ENCODE data around the gene TNPO1. TPM values are rescaled to one million over a fixed set of nuclear protein-coding genes. Genes with fewer than 3 reads are reported as not detected.

Gene TNPO1
- total RNA-seq, 2 donors from 2014 or later, result 107 to 113 TPM

DNA sequence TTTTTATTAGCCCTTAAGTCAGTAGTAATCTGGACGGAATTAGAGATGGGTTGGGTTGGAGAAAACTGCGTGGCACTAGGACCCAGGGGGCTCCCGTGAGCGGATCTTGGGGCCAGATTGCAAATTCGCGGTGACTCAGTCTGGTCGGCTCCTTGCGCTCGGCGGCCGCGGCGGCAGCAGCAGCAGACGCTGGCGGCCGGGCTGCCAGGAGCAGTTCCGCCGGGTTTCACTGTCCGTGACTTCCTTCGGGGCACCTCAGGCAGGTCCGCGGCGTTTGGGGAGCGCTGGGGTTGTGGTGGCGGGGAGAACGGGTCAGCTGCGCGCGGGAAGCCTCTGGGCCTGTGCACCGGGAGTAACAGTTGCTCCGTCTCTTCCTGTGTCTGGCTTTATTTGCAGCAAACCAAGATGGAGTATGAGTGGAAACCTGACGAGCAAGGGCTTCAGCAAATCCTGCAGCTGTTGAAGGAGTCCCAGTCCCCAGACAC lies 31.6 kb downstream of the TNPO1 start:
- Histone ChIP-seq H3K27me3 (replicated peaks; ENCODE audit: insufficient read depth) (no peaks in the 10 kb centered on the region), H3K27ac (peak overlapping the region; percentile 83 to 86), H3K36me3 (no peaks in the 10 kb centered on the region), H3K9me3 (no peaks in the 10 kb centered on the region), H3K4me3 (peak overlapping the region; percentile 72 to 84), H3K4me1 (replicated peaks) (peaks cover 8% of the 10 kb centered on the region)
- intact Hi-C loops (cut with DNase I), result loop anchor here (10.0 kb wide), 1 partner anchor 107 kb away; the partner anchor contains the start of gene FCHO2
- WGBS, result under 1% methylated on average over 32 of the region's 32 CpGs
- peak; percentile 91 for DNase-seq (ENCODE audit: low spot score)
- TF ChIP-seq, protein P1, sequence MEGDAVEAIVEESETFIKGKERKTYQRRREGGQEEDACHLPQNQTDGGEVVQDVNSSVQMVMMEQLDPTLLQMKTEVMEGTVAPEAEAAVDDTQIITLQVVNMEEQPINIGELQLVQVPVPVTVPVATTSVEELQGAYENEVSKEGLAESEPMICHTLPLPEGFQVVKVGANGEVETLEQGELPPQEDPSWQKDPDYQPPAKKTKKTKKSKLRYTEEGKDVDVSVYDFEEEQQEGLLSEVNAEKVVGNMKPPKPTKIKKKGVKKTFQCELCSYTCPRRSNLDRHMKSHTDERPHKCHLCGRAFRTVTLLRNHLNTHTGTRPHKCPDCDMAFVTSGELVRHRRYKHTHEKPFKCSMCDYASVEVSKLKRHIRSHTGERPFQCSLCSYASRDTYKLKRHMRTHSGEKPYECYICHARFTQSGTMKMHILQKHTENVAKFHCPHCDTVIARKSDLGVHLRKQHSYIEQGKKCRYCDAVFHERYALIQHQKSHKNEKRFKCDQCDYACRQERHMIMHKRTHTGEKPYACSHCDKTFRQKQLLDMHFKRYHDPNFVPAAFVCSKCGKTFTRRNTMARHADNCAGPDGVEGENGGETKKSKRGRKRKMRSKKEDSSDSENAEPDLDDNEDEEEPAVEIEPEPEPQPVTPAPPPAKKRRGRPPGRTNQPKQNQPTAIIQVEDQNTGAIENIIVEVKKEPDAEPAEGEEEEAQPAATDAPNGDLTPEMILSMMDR (IDR thresholded peaks at IDR 0.05), result peak in 2 of 4 experiments; percentile 25 to 28
- TF ChIP-seq POLR2AphosphoS5 (IDR thresholded peaks at IDR 0.05), result peak; percentile 88
- TF ChIP-seq POLR2A (IDR thresholded peaks at IDR 0.05), result peak; percentile 74

DNA sequence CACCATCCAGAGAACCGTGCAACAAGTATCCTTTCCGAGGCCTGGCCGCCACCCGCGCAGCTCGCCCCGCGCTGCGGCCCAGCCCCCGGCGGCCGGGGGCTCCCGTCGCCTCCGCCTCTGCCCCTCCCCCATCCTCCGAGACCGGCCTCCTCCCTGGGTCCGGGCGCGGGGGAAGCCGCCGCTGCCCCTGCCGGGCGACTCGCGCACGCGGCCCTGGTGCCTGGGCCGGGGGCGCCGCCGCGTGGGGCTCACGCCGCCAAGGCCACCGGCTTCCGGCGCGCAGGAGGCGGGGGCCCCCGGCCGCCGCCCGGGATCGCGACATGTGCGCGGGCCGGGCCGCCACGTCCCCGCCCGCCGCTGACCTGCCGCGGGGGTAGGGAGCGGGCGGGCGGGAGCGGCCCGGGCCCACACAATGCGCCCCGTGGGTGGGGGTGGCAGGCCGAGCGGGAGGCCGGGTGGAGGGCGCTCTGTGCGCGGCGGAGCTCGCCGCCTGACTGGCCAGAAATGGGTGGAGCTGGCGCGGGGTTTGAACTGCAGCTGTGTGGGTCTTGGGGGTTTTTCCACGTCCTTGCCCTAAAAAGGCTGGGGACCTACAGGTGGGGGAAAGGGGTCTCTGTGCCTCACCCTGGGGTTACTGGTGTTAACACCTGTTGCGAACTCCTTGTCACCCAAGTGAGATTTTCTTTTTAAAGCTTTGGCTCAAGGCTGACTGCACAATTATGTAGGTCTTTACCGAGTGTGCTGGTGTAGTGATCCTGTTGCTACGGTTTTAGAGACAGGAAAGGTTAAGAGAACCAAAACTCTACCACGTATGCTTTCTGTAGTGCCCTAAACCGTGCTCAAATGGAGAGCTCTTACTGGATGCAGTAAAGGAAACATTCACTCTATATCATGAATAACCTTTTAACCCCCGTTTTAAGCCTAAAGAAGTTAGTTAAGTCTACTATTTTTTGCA lies 32.3 kb downstream of the TNPO1 start:
- Histone ChIP-seq H3K27me3 (replicated peaks; ENCODE audit: insufficient read depth) (no peaks in the 10 kb centered on the region), H3K9me3 (no peaks in the 10 kb centered on the region), H3K4me3 (peak overlapping the region; percentile 72 to 84), H3K27ac (peak overlapping the region; percentile 83 to 86), H3K36me3 (no peaks in the 10 kb centered on the region), H3K4me1 (replicated peaks) (peaks cover 8% of the 10 kb centered on the region)
- intact Hi-C loops (cut with DNase I), result loop anchor here (10.0 kb wide), 1 partner anchor 106 kb away; the partner anchor contains the start of gene FCHO2
- DNase-seq (ENCODE audit: low spot score), result peak; percentile 18
- no peak for TF ChIP-seq POLR2A (IDR thresholded peaks at IDR 0.05)
- TF ChIP-seq, protein P1 (IDR thresholded peaks at IDR 0.05), result no peak
- no peak for TF ChIP-seq POLR2AphosphoS5 (IDR thresholded peaks at IDR 0.05)
- WGBS, result 1% methylated on average over 23 of the region's 81 CpGs

DNA sequence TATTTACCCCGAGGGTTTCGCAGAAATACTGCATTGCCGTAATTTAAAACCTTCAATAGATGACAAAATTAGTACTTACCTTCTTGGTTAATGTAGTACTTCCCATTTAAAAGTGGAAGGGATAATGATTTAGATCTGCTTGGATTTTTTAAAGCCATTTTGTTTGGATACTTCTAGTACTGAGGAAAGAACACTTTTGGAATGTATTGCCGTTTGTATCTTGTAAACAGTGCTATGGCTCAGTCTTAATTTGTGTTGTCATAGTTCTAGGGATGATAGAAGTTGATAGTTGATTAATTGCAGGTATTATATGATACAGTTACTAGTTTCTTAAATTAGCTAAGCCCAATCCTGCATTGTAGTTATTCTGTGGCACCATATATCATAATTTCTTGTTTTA lies 33.1 kb downstream of the TNPO1 start:
- Histone ChIP-seq H3K4me3 (peak overlapping the region; percentile 72 to 84), H3K36me3 (no peaks in the 10 kb centered on the region), H3K9me3 (no peaks in the 10 kb centered on the region), H3K27me3 (replicated peaks; ENCODE audit: insufficient read depth) (no peaks in the 10 kb centered on the region), H3K4me1 (replicated peaks) (peaks cover 8% of the 10 kb centered on the region), H3K27ac (peak overlapping the region; percentile 83 to 86)
- intact Hi-C loops (cut with DNase I), result loop anchor here (10.0 kb wide), 1 partner anchor 105 kb away; the partner anchor contains the start of gene FCHO2
- 15% methylated on average over 4 of the region's 4 CpGs for WGBS
- DNase-seq (ENCODE audit: low spot score), result no peak
- TF ChIP-seq POLR2A (IDR thresholded peaks at IDR 0.05), result no peak
- peak; percentile 6 for TF ChIP-seq POLR2AphosphoS5 (IDR thresholded peaks at IDR 0.05)

DNA sequence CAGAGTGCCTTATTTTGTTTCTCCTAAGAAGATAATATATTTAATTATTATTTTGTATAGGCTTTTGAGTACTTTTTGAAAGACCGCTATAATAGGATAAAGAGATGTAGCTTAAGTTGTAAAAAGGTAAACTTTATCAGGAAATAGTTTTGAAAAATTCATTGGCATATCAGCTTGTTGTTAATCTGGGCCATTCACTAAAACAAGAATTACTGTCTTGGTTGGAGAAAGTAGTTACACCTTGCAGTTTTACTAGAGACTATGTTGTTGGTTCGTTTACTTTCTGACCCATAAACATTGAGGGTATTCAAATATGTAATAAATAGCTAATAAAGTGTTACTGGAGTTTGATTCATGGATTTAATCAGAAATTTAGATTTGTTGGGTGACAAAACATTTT lies 33.7 kb downstream of the TNPO1 start:
- H3K4me1 ChIP-seq (replicated peaks), result peaks cover 8% of the 10 kb centered on the region
- H3K4me3 ChIP-seq, result peak overlapping the region in 1 of 2 donors; percentile 84

DNA sequence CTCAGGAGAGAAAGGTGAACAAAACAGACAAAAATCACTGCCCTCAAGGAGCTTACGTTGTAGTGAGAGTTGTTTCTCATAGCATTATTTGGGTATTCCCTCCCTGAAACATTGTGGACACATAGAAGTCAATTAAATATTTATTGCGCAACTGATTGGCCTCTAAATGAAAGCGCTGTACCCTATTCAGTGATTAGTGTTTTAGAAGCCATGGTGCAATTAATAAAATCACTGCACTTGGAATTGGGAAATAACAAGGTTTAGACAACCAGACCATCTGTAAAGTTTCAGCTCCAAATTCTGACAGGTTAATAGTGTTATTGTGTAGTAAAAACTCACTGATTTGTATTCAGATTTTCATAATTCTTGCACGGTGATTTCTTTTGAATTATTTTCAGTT lies 35.9 kb downstream of the TNPO1 start:
- no peak overlapping the region for H3K4me3 ChIP-seq
- intact Hi-C loops (cut with DNase I), result no loop called here
- no peaks in the 10 kb centered on the region for H3K9me3 ChIP-seq
- peaks cover 8% of the 10 kb centered on the region for H3K4me1 ChIP-seq (replicated peaks)
- no peak for DNase-seq (ENCODE audit: low spot score)
- TF ChIP-seq POLR2A (IDR thresholded peaks at IDR 0.05), result no peak
- no peak for TF ChIP-seq POLR2AphosphoS5 (IDR thresholded peaks at IDR 0.05)
- TF ChIP-seq, protein P1 (IDR thresholded peaks at IDR 0.05), result no peak
- no peaks in the 10 kb centered on the region for H3K36me3 ChIP-seq
- no peak overlapping the region for H3K27ac ChIP-seq
- 76% methylated on average over 4 of the region's 4 CpGs for WGBS
- no peaks in the 10 kb centered on the region for H3K27me3 ChIP-seq (replicated peaks; ENCODE audit: insufficient read depth)

More for the DNA sequence above, 33.7 kb downstream of the TNPO1 start:
- Histone ChIP-seq H3K36me3 (no peaks in the 10 kb centered on the region), H3K27me3 (replicated peaks; ENCODE audit: insufficient read depth) (no peaks in the 10 kb centered on the region), H3K27ac (no peak overlapping the region), H3K9me3 (no peaks in the 10 kb centered on the region)
- DNase-seq (ENCODE audit: low spot score), result no peak
- TF ChIP-seq POLR2AphosphoS5 (IDR thresholded peaks at IDR 0.05), result no peak
- TF ChIP-seq, protein P1 (IDR thresholded peaks at IDR 0.05), result no peak
- intact Hi-C loops (cut with DNase I), result no loop called here
- WGBS, result 47% methylated on average over 2 of the region's 2 CpGs
